SU-DHL-6 (cell line): ENCODE data around the gene APH1B.

ENCODE experiments used
- EZH2phosphoT487 ChIP-seq: fragments of 200-600 bp; sonication (generic), shearing (Covaris generic); conservative IDR thresholded peaks from 2 replicates; pipeline ENCODE4 v1.6.1; 2018; ENCODE audit warnings: mild to moderate bottlenecking, antibody characterized with exemption, low read length, moderate library complexity, mixed read lengths
- TF ChIP-seq, protein P1 (sequence below): fragments of 200-600 bp; sonication (generic); IDR thresholded peaks from one replicate; pipeline ENCODE4 v1.5.1; 2017; ENCODE audit warnings: antibody characterized with exemption, mild to moderate bottlenecking, low read length, moderate library complexity; ENCODE audit not compliant: insufficient read depth, poor library complexity, severe bottlenecking

DNA sequence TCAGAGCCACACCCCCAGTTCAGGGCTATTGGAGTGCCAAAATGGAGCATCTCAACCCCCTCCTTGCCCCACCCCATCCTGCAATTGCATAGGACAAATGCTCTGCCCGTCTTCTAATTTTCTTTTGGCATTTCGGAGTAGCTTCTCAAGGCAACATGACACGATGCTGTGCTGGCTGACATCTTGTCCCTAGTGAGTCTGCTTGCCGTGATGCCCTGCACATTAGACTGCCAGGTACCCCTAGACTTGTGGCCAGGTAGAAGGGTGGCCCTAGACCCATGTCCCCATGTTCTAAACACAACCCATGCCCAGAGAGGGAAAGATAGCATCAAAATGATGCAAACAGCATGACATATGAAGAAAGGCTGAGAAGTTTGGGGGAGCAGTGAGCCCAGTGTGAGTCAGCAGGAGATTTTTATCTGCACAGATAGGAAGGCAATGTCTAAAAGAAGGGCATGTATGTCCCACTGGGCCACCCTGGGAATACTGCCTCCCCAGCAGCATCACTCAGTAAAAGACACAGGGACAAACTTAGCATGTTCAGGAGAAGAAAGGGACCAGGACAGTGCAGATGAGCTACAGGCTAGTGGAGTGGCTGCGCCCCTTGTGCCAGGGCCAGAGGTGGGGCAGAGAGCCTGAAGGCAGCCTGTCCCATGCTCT, 67.5 kb downstream of the APH1B start:
- TF ChIP-seq, protein P1, sequence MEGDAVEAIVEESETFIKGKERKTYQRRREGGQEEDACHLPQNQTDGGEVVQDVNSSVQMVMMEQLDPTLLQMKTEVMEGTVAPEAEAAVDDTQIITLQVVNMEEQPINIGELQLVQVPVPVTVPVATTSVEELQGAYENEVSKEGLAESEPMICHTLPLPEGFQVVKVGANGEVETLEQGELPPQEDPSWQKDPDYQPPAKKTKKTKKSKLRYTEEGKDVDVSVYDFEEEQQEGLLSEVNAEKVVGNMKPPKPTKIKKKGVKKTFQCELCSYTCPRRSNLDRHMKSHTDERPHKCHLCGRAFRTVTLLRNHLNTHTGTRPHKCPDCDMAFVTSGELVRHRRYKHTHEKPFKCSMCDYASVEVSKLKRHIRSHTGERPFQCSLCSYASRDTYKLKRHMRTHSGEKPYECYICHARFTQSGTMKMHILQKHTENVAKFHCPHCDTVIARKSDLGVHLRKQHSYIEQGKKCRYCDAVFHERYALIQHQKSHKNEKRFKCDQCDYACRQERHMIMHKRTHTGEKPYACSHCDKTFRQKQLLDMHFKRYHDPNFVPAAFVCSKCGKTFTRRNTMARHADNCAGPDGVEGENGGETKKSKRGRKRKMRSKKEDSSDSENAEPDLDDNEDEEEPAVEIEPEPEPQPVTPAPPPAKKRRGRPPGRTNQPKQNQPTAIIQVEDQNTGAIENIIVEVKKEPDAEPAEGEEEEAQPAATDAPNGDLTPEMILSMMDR = no peak
- no peak for TF ChIP-seq EZH2phosphoT487
